ENCODE measurements around the gene LRRC4. TPM values are rescaled to one million over a fixed set of nuclear protein-coding genes. Genes with fewer than 3 reads are reported as not detected.

LRRC4 gene
- 9.9 TPM for polyA plus RNA-seq (2013, experiment 1 of 2)
- polyA plus RNA-seq (2013, experiment 2 of 2), result 9.6 TPM

GRCh38 chr7:128030654-128031611 is at the start of gene LRRC4:
LRRC4 (minus strand) TSS chr7:128031437; CDS start chr7:128030640, 797 bp downstream.
- H2BK120ac ChIP-seq (ENCODE audit: low read depth, low read length), result peak within 1 kb of the TSS; percentile 36
- WGBS (ENCODE audit: extremely low coverage, insufficient coverage, low lambda C conversion rate), result no CpG with 5 or more reads among the region's 87 CpGs
- no peaks in the 10 kb centered on the region for H3K36me3 ChIP-seq (ENCODE audit: control insufficient read depth, insufficient read depth, low read length)
- H3K23ac ChIP-seq (ENCODE audit: low read length), result no peak within 1 kb of the TSS
- no peak within 1 kb of the TSS for H4K5ac ChIP-seq (ENCODE audit: low read length)
- no peak within 1 kb of the TSS for H2BK5ac ChIP-seq (ENCODE audit: low read length)
- H2AK5ac ChIP-seq (ENCODE audit: low read length), result no peak within 1 kb of the TSS
- H3K79me1 ChIP-seq (ENCODE audit: low read length), result peaks cover 12% of the 10 kb centered on the region
- no peak within 1 kb of the TSS for H2BK15ac ChIP-seq (replicated peaks; ENCODE audit: low read depth)
- H3K4me2 ChIP-seq (ENCODE audit: low read length), result peak within 1 kb of the TSS; percentile 83
- no peaks in the 10 kb centered on the region for H3K79me2 ChIP-seq (ENCODE audit: control insufficient read depth, insufficient read depth, low read length)
- H3K9ac ChIP-seq (ENCODE audit: low read length), result peak within 1 kb of the TSS; percentile 63
- H4K8ac ChIP-seq (ENCODE audit: low read depth, low read length), result no peak within 1 kb of the TSS
- H3K27ac ChIP-seq (ENCODE audit: low read depth, low read length), result peak within 1 kb of the TSS; percentile 71
- peak within 1 kb of the TSS; percentile 57 for H3K4ac ChIP-seq (ENCODE audit: low read depth, low read length)
- H3K4me1 ChIP-seq (ENCODE audit: control insufficient read depth, low read depth, low read length), result peaks cover 1% of the 10 kb centered on the region
- H3K4me3 ChIP-seq (ENCODE audit: low read length), result peak within 1 kb of the TSS; percentile 40
- peak within 1 kb of the TSS; percentile 71 for H3K18ac ChIP-seq (ENCODE audit: low read length)
- peak within 1 kb of the TSS; percentile 86 for H3K56ac ChIP-seq (ENCODE audit: low read length)
- DNase-seq, result peak; percentile 69
- no peaks in the 10 kb centered on the region for H3K27me3 ChIP-seq (ENCODE audit: insufficient read depth, low read length, poor library complexity)

DNA sequence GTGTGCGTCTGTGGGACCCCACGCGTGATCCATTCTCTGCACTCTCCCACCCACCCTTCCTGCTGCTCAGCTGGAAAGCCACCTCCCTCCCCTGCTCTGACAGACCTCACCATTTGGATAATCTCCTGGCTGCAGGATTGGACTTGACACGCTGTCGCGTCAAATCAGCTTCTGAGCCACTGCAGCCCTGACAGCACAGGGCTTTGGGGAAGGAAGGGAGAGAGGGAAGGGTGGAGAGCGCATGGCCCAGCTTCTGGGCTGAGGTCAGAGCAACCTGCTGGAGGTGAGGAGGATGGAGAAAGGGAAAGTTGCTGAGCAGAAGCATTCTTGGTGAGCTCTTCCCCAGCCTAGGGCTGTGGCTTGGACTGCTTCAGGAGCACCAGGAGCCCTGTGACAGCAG is 48.9 kb upstream of the LRRC4 start:
- Histone ChIP-seq H3K79me2 (ENCODE audit: control insufficient read depth, insufficient read depth, low read length) (no peaks in the 10 kb centered on the region), H3K4ac (ENCODE audit: low read depth, low read length) (no peak overlapping the region), H2BK120ac (ENCODE audit: low read depth, low read length) (no peak overlapping the region), H3K79me1 (ENCODE audit: low read length) (no peaks in the 10 kb centered on the region), H4K8ac (ENCODE audit: low read depth, low read length) (no peak overlapping the region), H2BK15ac (replicated peaks; ENCODE audit: low read depth) (no peak overlapping the region), H3K27me3 (ENCODE audit: insufficient read depth, low read length, poor library complexity) (no peaks in the 10 kb centered on the region), H4K5ac (ENCODE audit: low read length) (no peak overlapping the region), H3K27ac (ENCODE audit: low read depth, low read length) (no peak overlapping the region), H3K4me3 (ENCODE audit: low read length) (no peak overlapping the region), H2BK5ac (ENCODE audit: low read length) (no peak overlapping the region), H3K9ac (ENCODE audit: low read length) (no peak overlapping the region), H3K36me3 (ENCODE audit: control insufficient read depth, insufficient read depth, low read length) (peaks cover 11% of the 10 kb centered on the region), H3K4me1 (ENCODE audit: control insufficient read depth, low read depth, low read length) (peaks cover 2% of the 10 kb centered on the region), H3K4me2 (ENCODE audit: low read length) (no peak overlapping the region), H2AK5ac (ENCODE audit: low read length) (no peak overlapping the region), H3K56ac (ENCODE audit: low read length) (no peak overlapping the region), H3K18ac (ENCODE audit: low read length) (no peak overlapping the region), H3K23ac (ENCODE audit: low read length) (no peak overlapping the region)
- DNase-seq, result no peak
- no CpG with 5 or more reads among the region's 7 CpGs for WGBS (ENCODE audit: extremely low coverage, insufficient coverage, low lambda C conversion rate)

- no CpG with 5 or more reads among the region's 3 CpGs for WGBS (ENCODE audit: extremely low coverage, insufficient coverage, low lambda C conversion rate)
- Histone ChIP-seq H3K4me3 (ENCODE audit: low read length) (no peak overlapping the region), H3K18ac (ENCODE audit: low read length) (no peak overlapping the region), H3K56ac (ENCODE audit: low read length) (no peak overlapping the region), H4K5ac (ENCODE audit: low read length) (no peak overlapping the region), H3K4ac (ENCODE audit: low read depth, low read length) (no peak overlapping the region), H2BK120ac (ENCODE audit: low read depth, low read length) (no peak overlapping the region), H3K27ac (ENCODE audit: low read depth, low read length) (no peak overlapping the region), H3K9ac (ENCODE audit: low read length) (no peak overlapping the region), H3K36me3 (ENCODE audit: control insufficient read depth, insufficient read depth, low read length) (peaks cover 11% of the 10 kb centered on the region), H2BK15ac (replicated peaks; ENCODE audit: low read depth) (no peak overlapping the region), H2BK5ac (ENCODE audit: low read length) (no peak overlapping the region), H3K79me1 (ENCODE audit: low read length) (no peaks in the 10 kb centered on the region), H3K23ac (ENCODE audit: low read length) (no peak overlapping the region), H2AK5ac (ENCODE audit: low read length) (no peak overlapping the region), H3K79me2 (ENCODE audit: control insufficient read depth, insufficient read depth, low read length) (no peaks in the 10 kb centered on the region), H3K27me3 (ENCODE audit: insufficient read depth, low read length, poor library complexity) (no peaks in the 10 kb centered on the region), H3K4me1 (ENCODE audit: control insufficient read depth, low read depth, low read length) (peaks cover 2% of the 10 kb centered on the region), H4K8ac (ENCODE audit: low read depth, low read length) (no peak overlapping the region), H3K4me2 (ENCODE audit: low read length) (no peak overlapping the region)
- no peak for DNase-seq
These were observed 47.1 kb upstream of the LRRC4 start for GRCh38 chr7:128078309-128078708.

GRCh38 chr7:128076796-128077271 is 45.6 kb upstream of the LRRC4 start:
- Histone ChIP-seq H3K27ac (ENCODE audit: low read depth, low read length) (no peak overlapping the region), H2AK5ac (ENCODE audit: low read length) (no peak overlapping the region), H3K9ac (ENCODE audit: low read length) (no peak overlapping the region), H4K8ac (ENCODE audit: low read depth, low read length) (no peak overlapping the region), H2BK120ac (ENCODE audit: low read depth, low read length) (no peak overlapping the region), H3K4me2 (ENCODE audit: low read length) (no peak overlapping the region), H3K4me3 (ENCODE audit: low read length) (no peak overlapping the region), H3K36me3 (ENCODE audit: control insufficient read depth, insufficient read depth, low read length) (peaks cover 11% of the 10 kb centered on the region), H2BK5ac (ENCODE audit: low read length) (no peak overlapping the region), H3K79me1 (ENCODE audit: low read length) (no peaks in the 10 kb centered on the region), H3K79me2 (ENCODE audit: control insufficient read depth, insufficient read depth, low read length) (no peaks in the 10 kb centered on the region), H4K5ac (ENCODE audit: low read length) (no peak overlapping the region), H3K23ac (ENCODE audit: low read length) (no peak overlapping the region), H3K27me3 (ENCODE audit: insufficient read depth, low read length, poor library complexity) (no peaks in the 10 kb centered on the region), H3K18ac (ENCODE audit: low read length) (no peak overlapping the region), H3K4ac (ENCODE audit: low read depth, low read length) (no peak overlapping the region), H3K56ac (ENCODE audit: low read length) (no peak overlapping the region), H2BK15ac (replicated peaks; ENCODE audit: low read depth) (no peak overlapping the region), H3K4me1 (ENCODE audit: control insufficient read depth, low read depth, low read length) (peaks cover 2% of the 10 kb centered on the region)
- WGBS (ENCODE audit: extremely low coverage, insufficient coverage, low lambda C conversion rate), result no CpG with 5 or more reads among the region's 7 CpGs
- no peak for DNase-seq

GRCh38 chr7:128076196-128076795 is 45.1 kb upstream of the LRRC4 start:
- Histone ChIP-seq H3K79me1 (ENCODE audit: low read length) (no peaks in the 10 kb centered on the region), H3K9ac (ENCODE audit: low read length) (no peak overlapping the region), H3K23ac (ENCODE audit: low read length) (no peak overlapping the region), H2BK5ac (ENCODE audit: low read length) (no peak overlapping the region), H3K4me3 (ENCODE audit: low read length) (no peak overlapping the region), H3K79me2 (ENCODE audit: control insufficient read depth, insufficient read depth, low read length) (no peaks in the 10 kb centered on the region), H3K27ac (ENCODE audit: low read depth, low read length) (no peak overlapping the region), H3K56ac (ENCODE audit: low read length) (no peak overlapping the region), H3K4me1 (ENCODE audit: control insufficient read depth, low read depth, low read length) (peaks cover 2% of the 10 kb centered on the region), H2BK120ac (ENCODE audit: low read depth, low read length) (no peak overlapping the region), H3K36me3 (ENCODE audit: control insufficient read depth, insufficient read depth, low read length) (peaks cover 11% of the 10 kb centered on the region), H3K18ac (ENCODE audit: low read length) (no peak overlapping the region), H3K27me3 (ENCODE audit: insufficient read depth, low read length, poor library complexity) (no peaks in the 10 kb centered on the region), H3K4ac (ENCODE audit: low read depth, low read length) (no peak overlapping the region), H4K8ac (ENCODE audit: low read depth, low read length) (no peak overlapping the region), H2AK5ac (ENCODE audit: low read length) (no peak overlapping the region), H3K4me2 (ENCODE audit: low read length) (no peak overlapping the region), H4K5ac (ENCODE audit: low read length) (no peak overlapping the region), H2BK15ac (replicated peaks; ENCODE audit: low read depth) (no peak overlapping the region)
- WGBS (ENCODE audit: extremely low coverage, insufficient coverage, low lambda C conversion rate), result no CpG with 5 or more reads among the region's 8 CpGs
- DNase-seq, result no peak
